H1 (cell line): ENCODE measurements around the gene LACTB. TPM values are rescaled to one million over a fixed set of nuclear protein-coding genes. Genes with fewer than 3 reads are reported as not detected.

Experiments
- CTCF ChIA-PET: fragments of 300-600 bp; sonication (Branson Sonifier 250); formaldehyde crosslinking; loops from one replicate; lab custom pipeline; 2021; ENCODE audit not compliant: partially characterized antibody; lab: Charles Lee
- POLR2A ChIA-PET: fragments of 300-600 bp; sonication (Branson Sonifier 250); formaldehyde crosslinking; loops from one replicate; lab custom pipeline; 2021; ENCODE audit warnings: inconsistent platforms; ENCODE audit not compliant: partially characterized antibody; lab: Charles Lee
- DNase-seq, 2 experiments: peaks; one replicate each; pipeline versions ENCODE4 v3.0.0 to v3.0.0-alpha.2; 2010 to 2022; ENCODE audit warnings: low spot score in 2 of 2, low read depth in 1 of 2, mixed read lengths in 1 of 2
- FAIRE-seq: peaks from 2 replicates; lab custom pipeline; 2011; peaks lifted over from hg19 to GRCh38; lab: Jason Lieb, UNC
- H2AFZ ChIP-seq: 2 replicates; pipeline ENCODE4 v1.8.1; 2012; ENCODE audit warnings: low read length, inconsistent platforms
- H2AK5ac ChIP-seq: 2 replicates; pipeline ENCODE4 v1.6.1; 2013; ENCODE audit warnings: low read depth, low read length
- H2BK120ac ChIP-seq: replicated peaks from 2 replicates; pipeline ENCODE3; 2013; ENCODE audit warnings: low read depth, low read length, inconsistent platforms
- H2BK12ac ChIP-seq: 2 replicates; pipeline ENCODE4 v1.6.1; 2013; ENCODE audit warnings: low read depth, low read length
- H2BK15ac ChIP-seq: 2 replicates; pipeline ENCODE4 v1.6.1; 2013; ENCODE audit warnings: low read length
- H2BK20ac ChIP-seq: 2 replicates; pipeline ENCODE4 v1.6.1; 2013; ENCODE audit warnings: low read length
- H2BK5ac ChIP-seq: 2 replicates; pipeline ENCODE4 v1.6.1; 2013; ENCODE audit warnings: low read depth, low read length
- H3K14ac ChIP-seq: 2 replicates; pipeline ENCODE4 v1.6.1; 2013; ENCODE audit warnings: inconsistent platforms; ENCODE audit not compliant: insufficient read length
- H3K18ac ChIP-seq: 2 replicates; pipeline ENCODE4 v1.6.1; 2013; ENCODE audit warnings: low read length; ENCODE audit errors: extremely low read depth
- H3K23ac ChIP-seq: 2 replicates; pipeline ENCODE4 v1.6.1; 2013; ENCODE audit warnings: inconsistent platforms; ENCODE audit not compliant: insufficient read length
- H3K23me2 ChIP-seq: 2 replicates; pipeline ENCODE4 v1.6.1; 2013; ENCODE audit warnings: low read depth, low read length
- H3K27ac ChIP-seq: 2 replicates; pipeline ENCODE4 v1.6.1; 2011; ENCODE audit warnings: low read depth, low read length, inconsistent platforms
- H3K27me3 ChIP-seq, 4 experiments: replicated peaks in 1 of 4; 1 replicate in 1 of 4; 2 replicates in 3 of 4; pipeline versions ENCODE4 v1.6.1 to v1.8.1; 2011 to 2013; ENCODE audit warnings: low read length in 3 of 4, mild to moderate bottlenecking in 3 of 4, inconsistent platforms in 2 of 4, mixed read lengths in 2 of 4, moderate library complexity in 1 of 4; ENCODE audit not compliant: control insufficient read depth in 3 of 4, insufficient read depth in 3 of 4; ENCODE audit errors: extremely low read depth in 1 of 4
- H3K36me3 ChIP-seq, 4 experiments: 2 replicates each; pipeline versions ENCODE4 v1.6.1 to v1.8.1; 2011 to 2013; ENCODE audit warnings: mild to moderate bottlenecking in 4 of 4, low read length in 3 of 4, moderate library complexity in 2 of 4, control low read depth in 1 of 4, inconsistent platforms in 1 of 4; ENCODE audit not compliant: insufficient read depth in 4 of 4, control insufficient read depth in 2 of 4
- H3K4ac ChIP-seq: replicated peaks from 2 replicates; pipeline ENCODE3; 2013; ENCODE audit warnings: low read length, low read depth, mixed read lengths, inconsistent platforms; ENCODE audit not compliant: insufficient read length
- H3K4me1 ChIP-seq, 4 experiments: replicated peaks in 1 of 4; 1 replicate in 1 of 4; 2 replicates in 3 of 4; pipeline versions ENCODE4 v1.6.1 to v1.8.1; 2011 to 2013; ENCODE audit warnings: low read length in 3 of 4, inconsistent platforms in 2 of 4, mixed read lengths in 1 of 4; ENCODE audit not compliant: insufficient read depth in 4 of 4, control insufficient read depth in 3 of 4
- H3K4me2 ChIP-seq, 2 experiments: 2 replicates each; pipeline versions ENCODE4 v1.6.1 to v1.8.1; 2011 to 2013; ENCODE audit warnings: low read depth in 2 of 2, low read length in 2 of 2, control low read depth in 1 of 2, inconsistent platforms in 1 of 2, mild to moderate bottlenecking in 1 of 2; ENCODE audit not compliant: insufficient read depth in 1 of 2
- H3K4me3 ChIP-seq, 4 experiments: fragments of 200-600, 300-600 bp in 1 of 4; sonication (generic), shearing (Covaris generic), sonication (Bioruptor Twin) in 1 of 4; 2 replicates each; pipeline versions ENCODE4 v1.5.1 to v1.8.1; 2011 to 2016; ENCODE audit warnings: low read length in 4 of 4, low read depth in 3 of 4, control low read depth in 2 of 4, inconsistent platforms in 2 of 4, mild to moderate bottlenecking in 2 of 4, mixed read lengths in 1 of 4, moderate library complexity in 1 of 4; ENCODE audit not compliant: insufficient read depth in 2 of 4; ENCODE audit errors: extremely low read depth in 1 of 4
- H3K56ac ChIP-seq: replicated peaks from 2 replicates; pipeline ENCODE3; 2013; ENCODE audit warnings: low read depth, mild to moderate bottlenecking, mixed read lengths, low read length, inconsistent platforms; ENCODE audit not compliant: insufficient read length
- H3K79me1 ChIP-seq: 2 replicates; pipeline ENCODE4 v1.6.1; 2013; ENCODE audit warnings: low read depth, low read length, control low read depth
- H3K79me2 ChIP-seq, 2 experiments: 2 replicates each; pipeline versions ENCODE4 v1.6.1 to v1.8.1; 2012 to 2013; ENCODE audit warnings: low read length in 2 of 2, mild to moderate bottlenecking in 2 of 2, inconsistent platforms in 1 of 2; ENCODE audit not compliant: insufficient read depth in 2 of 2, control insufficient read depth in 1 of 2
- H3K9ac ChIP-seq, 4 experiments: replicated peaks in 1 of 4; 1 replicate in 1 of 4; 2 replicates in 3 of 4; pipeline versions ENCODE4 v1.6.1 to v1.8.1; 2011 to 2013; ENCODE audit warnings: low read depth in 3 of 4, low read length in 3 of 4, control low read depth in 2 of 4, mild to moderate bottlenecking in 2 of 4, moderate library complexity in 2 of 4, inconsistent platforms in 1 of 4; ENCODE audit errors: extremely low read depth in 1 of 4
- H3K9me3 ChIP-seq, 2 experiments: 2 replicates each; pipeline versions ENCODE4 v1.6.1 to v1.8.1; 2012 to 2013; ENCODE audit warnings: mild to moderate bottlenecking in 2 of 2, moderate library complexity in 2 of 2, control low read depth in 1 of 2, inconsistent platforms in 1 of 2, low read depth in 1 of 2, low read length in 1 of 2, mixed read lengths in 1 of 2; ENCODE audit not compliant: insufficient read depth in 2 of 2
- H4K20me1 ChIP-seq, 2 experiments: replicated peaks in 1 of 2; 2 replicates each; pipeline versions ENCODE3 to v1.8.1; 2011 to 2013; ENCODE audit warnings: inconsistent platforms in 2 of 2, low read length in 2 of 2, mild to moderate bottlenecking in 1 of 2; ENCODE audit not compliant: insufficient read depth in 2 of 2, control insufficient read depth in 1 of 2
- H4K5ac ChIP-seq: 2 replicates; pipeline ENCODE4 v1.6.1; 2013; ENCODE audit warnings: low read length, low read depth, mixed read lengths, inconsistent platforms; ENCODE audit not compliant: insufficient read length
- H4K8ac ChIP-seq: 2 replicates; pipeline ENCODE4 v1.8.0; 2013; ENCODE audit warnings: mild to moderate bottlenecking, moderate library complexity, low read length, inconsistent platforms; ENCODE audit not compliant: insufficient read depth; ENCODE audit errors: extremely low read depth
- H4K91ac ChIP-seq: replicated peaks from 2 replicates; pipeline ENCODE3; 2013; ENCODE audit warnings: low read length, mixed read lengths, inconsistent platforms; ENCODE audit not compliant: insufficient read length
- BACH1 ChIP-seq: IDR thresholded peaks from 2 replicates; pipeline ENCODE4 v1.6.1; 2012; ENCODE audit warnings: low read length, improper control_type of control experiment
- BCL11A ChIP-seq, 2 experiments: IDR thresholded peaks; one replicate each; pipeline ENCODE4 v1.6.1; 2011; ENCODE audit warnings: low read depth in 2 of 2, low read length in 2 of 2, mild to moderate bottlenecking in 2 of 2
- CHD1 ChIP-seq: IDR thresholded peaks from 2 replicates; pipeline ENCODE4 v1.6.1; 2012; ENCODE audit warnings: low read depth, low read length, improper control_type of control experiment
- CTBP2 ChIP-seq: IDR thresholded peaks from 2 replicates; pipeline ENCODE4 v1.7.0; 2011; ENCODE audit warnings: borderline replicate concordance, mild to moderate bottlenecking, moderate library complexity, mixed read lengths, low read length; ENCODE audit not compliant: insufficient read depth, insufficient read length
- JUN ChIP-seq: IDR thresholded peaks from 2 replicates; pipeline ENCODE4 v1.6.1; 2011; ENCODE audit warnings: low read depth, mild to moderate bottlenecking, improper control_type of control experiment, low read length
- JUND ChIP-seq: IDR thresholded peaks from 2 replicates; pipeline ENCODE4 v1.6.1; 2011; ENCODE audit warnings: mild to moderate bottlenecking, improper control_type of control experiment, low read length
- RAD21 ChIP-seq, 2 experiments: IDR thresholded peaks in 1 of 2; conservative IDR thresholded peaks in 1 of 2; 2 replicates each; pipeline ENCODE4 v1.6.1; 2011; ENCODE audit warnings: low read depth in 2 of 2, low read length in 2 of 2, improper control_type of control experiment in 1 of 2, inconsistent platforms in 1 of 2, mild to moderate bottlenecking in 1 of 2, moderate library complexity in 1 of 2
- SP4 ChIP-seq: IDR thresholded peaks from 2 replicates; pipeline ENCODE4 v1.6.1; 2012; ENCODE audit warnings: low read length, inconsistent platforms
- TEAD4 ChIP-seq: IDR thresholded peaks from 2 replicates; pipeline ENCODE4 v1.6.1; 2012; ENCODE audit warnings: low read depth, low read length, inconsistent platforms, mixed read lengths
- USF2 ChIP-seq: IDR thresholded peaks from 2 replicates; pipeline ENCODE4 v1.6.1; 2011; ENCODE audit warnings: low read length, improper control_type of control experiment
- ZNF274 ChIP-seq: IDR thresholded peaks from 2 replicates; pipeline ENCODE4 v1.7.0; 2012; ENCODE audit warnings: low read length, borderline replicate concordance; ENCODE audit errors: extremely low read depth
- WGBS, 2 experiments: shearing (Covaris generic) in 1 of 2; methylation state at CpG; one replicate each; pipeline versions ENCODE4 v1.1.6 to v1.1.7; 2013 to 2015; ENCODE audit warnings: low lambda C conversion rate in 2 of 2, mixed read lengths in 2 of 2, inconsistent platforms in 1 of 2, low coverage in 1 of 2, missing lambda C conversion rate in 1 of 2; ENCODE audit not compliant: insufficient replicate concordance in 2 of 2, insufficient coverage in 1 of 2, insufficient read length in 1 of 2; ENCODE audit errors: extremely low coverage in 1 of 2, missing lambda C conversion rate in 1 of 2; 5-methylcytosine and 5-hydroxymethylcytosine counted together
- polyA plus RNA-seq, 7 experiments: library from polyadenylated mRNA; depleted of rRNA in 3 of 7; stranded (reverse) in 5 of 7; unstranded in 2 of 7; fragments of >200 nt in 5 of 7; fragments of 200-250 nt in 2 of 7; gene quantifications; 1 replicate in 5 of 7; 2 replicates in 1 of 7; 4 replicates in 1 of 7; pipeline versions ENCODE4 v1.2.1 to v1.2.3, GENCODE V29; 2011 to 2013; ENCODE audit warnings: missing spikeins in 2 of 7, mixed read lengths in 2 of 7
- total RNA-seq: library from RNA; stranded (reverse); fragmentation: NEBNext Ultra II Directional; extraction: Animal tissue kit (Norgen Biotek cat#: 25700); gene quantifications from 2 replicates; pipeline ENCODE4 v1.2.1, GENCODE V29; 2021

Gene LACTB
- total and polyA plus RNA-seq, 2 of the 8 experiments (the other 6 are each of a cell fraction or from before 2014, with no cell fraction given): 5.8 to 14.9 TPM

GRCh38 chr15:63090472-63090871, 31.2 kb upstream of the LACTB start:
- H2AFZ ChIP-seq: no peak overlapping the region
- 88% methylated on average over 9 of the region's 9 CpGs; no CpG with 5 or more reads in 1 of the 2 experiments for WGBS, 2 experiments
- no peak overlapping the region for H3K56ac ChIP-seq
- peak overlapping the region; percentile 91; the same call in 1 of the 2 replicates for H2BK12ac ChIP-seq
- no peak overlapping the region for H3K4me2 ChIP-seq
- peaks cover 4 to 19% (median 13%) of the 10 kb centered on the region in 4 experiments; a peak in 5 of 7 replicates for H3K4me1 ChIP-seq
- no peaks in the 10 kb centered on the region for H3K9me3 ChIP-seq
- H3K14ac ChIP-seq: no peak overlapping the region
- no peak overlapping the region for H2BK15ac ChIP-seq
- H3K79me1 ChIP-seq: no peaks in the 10 kb centered on the region
- no peak overlapping the region for H3K4me3 ChIP-seq
- no peak overlapping the region for H2AK5ac ChIP-seq
- CTCF ChIA-PET: interaction anchor here (0.8 to 5.1 kb wide), 12 partner anchors 9 to 308 kb away, joined by 3 to 32 read pairs (median 4); no protein-coding TSS in a partner anchor
- H4K91ac ChIP-seq: no peak overlapping the region
- no peak overlapping the region for H2BK20ac ChIP-seq
- H4K8ac ChIP-seq: no peak overlapping the region
- H4K5ac ChIP-seq: no peak overlapping the region
- no peak overlapping the region for H2BK120ac ChIP-seq
- H3K9ac ChIP-seq: no peak overlapping the region
- DNase-seq (no peak), FAIRE-seq (no peak)
- 0 out of 2 replicates have a peak overlapping the region, but pooled peaks have one; percentile 0 for H3K27ac ChIP-seq
- no peak overlapping the region for H3K18ac ChIP-seq
- H3K27me3 ChIP-seq: no peaks in the 10 kb centered on the region
- H4K20me1 ChIP-seq: no peaks in the 10 kb centered on the region
- no peaks in the 10 kb centered on the region for H3K36me3 ChIP-seq
- no peaks in the 10 kb centered on the region for H3K79me2 ChIP-seq
- no peak overlapping the region; the same call in 1 of the 2 replicates for H2BK5ac ChIP-seq
- no peak overlapping the region for H3K23ac ChIP-seq
- POLR2A ChIA-PET: interaction anchor here (2.7 to 18.5 kb wide), 3 partner anchors 21 to 46 kb away, joined by 10 to 325 read pairs (median 179); partner anchors contain the start of gene TPM1
- no peaks in the 10 kb centered on the region for H3K23me2 ChIP-seq
- no peak overlapping the region for H3K4ac ChIP-seq
- TF ChIP-seq CTBP2 (no peak), SP4 (no peak), JUN (no peak), USF2 (no peak), CHD1 (no peak), ZNF274 (no peak), TEAD4 (no peak), BCL11A (IDR thresholded peaks at IDR 0.05; ENCODE audit: low read depth in 2 of 2, low read length in 2 of 2) (no peak), RAD21 (IDR thresholded peaks at IDR 0.05 in 1 of 2, conservative IDR thresholded peaks at IDR 0.05 in 1 of 2; ENCODE audit: low read depth in 2 of 2, low read length in 2 of 2) (no peak), BACH1 (no peak), JUND (no peak)
